GM19099 (cell line): ENCODE measurements around the gene ADGRL2.

ENCODE experiments used
- POLR2A ChIP-seq: IDR thresholded peaks from 3 replicates; pipeline ENCODE4 v1.6.1; 2011; ENCODE audit warnings: low read depth; ENCODE audit not compliant: insufficient read length; ENCODE audit errors: extremely low read depth

ADGRL2 gene

GRCh38 chr1:81800695-81801650 lies at the start of gene ADGRL2:
Gene ADGRL2 (plus strand): TSS chr1:81800934. CDS start chr1:81836985, 36,051 bp downstream.
- no peak for TF ChIP-seq POLR2A

GRCh38 chr1:81752840-81753239 lies 47.9 kb upstream of the ADGRL2 start:
- no peak for TF ChIP-seq POLR2A

GRCh38 chr1:81754424-81754823 lies 46.3 kb upstream of the ADGRL2 start:
- TF ChIP-seq POLR2A = no peak

- TF ChIP-seq POLR2A = no peak
Measured at GRCh38 chr1:81756872-81757271, 43.9 kb upstream of the ADGRL2 start.

GRCh38 chr1:81757398-81758020 lies 43.2 kb upstream of the ADGRL2 start:
- no peak for TF ChIP-seq POLR2A

GRCh38 chr1:81758181-81758580 lies 42.6 kb upstream of the ADGRL2 start:
- no peak for TF ChIP-seq POLR2A

- TF ChIP-seq POLR2A = no peak
Measured at GRCh38 chr1:81760477-81761097, 40.1 kb upstream of the ADGRL2 start.

GRCh38 chr1:81775510-81775909 lies 25.2 kb upstream of the ADGRL2 start:
- TF ChIP-seq POLR2A = no peak

GRCh38 chr1:81780705-81781454 lies 19.9 kb upstream of the ADGRL2 start:
- TF ChIP-seq POLR2A = no peak

- no peak for TF ChIP-seq POLR2A
Measured at GRCh38 chr1:81781749-81782148, 19.0 kb upstream of the ADGRL2 start.

- TF ChIP-seq POLR2A = no peak
Measured at GRCh38 chr1:81792184-81792583, 8.6 kb upstream of the ADGRL2 start.

GRCh38 chr1:81797701-81798100 lies 3.0 kb upstream of the ADGRL2 start:
- TF ChIP-seq POLR2A = no peak

GRCh38 chr1:81799939-81800694 lies 617 bp upstream of the ADGRL2 start:
- no peak for TF ChIP-seq POLR2A
